ENCODE results near the gene DEAF1. TPM values are rescaled to one million over a fixed set of nuclear protein-coding genes. Genes with fewer than 3 reads are reported as not detected.

Gene DEAF1
- total RNA-seq, 6 experiments from 2014 or later, result 11.3 to 17.9 (median 14.0) TPM

- peaks cover 0 to 14% (median 5%) of the 10 kb centered on the region in 4 donors for H3K4me1 ChIP-seq
- H3K4me3 ChIP-seq, result no peak overlapping the region
- intact Hi-C loops (cut with DNase I), result no loop called here
- 67% methylated on average over 3 of the region's 14 CpGs for WGBS (ENCODE audit: insufficient coverage, low coverage, low lambda C conversion rate, missing lambda C conversion rate)
- ATAC-seq (no peak), DNase-seq (no peak)
- H3K27me3 ChIP-seq, result no peaks in the 10 kb centered on the region
- H3K9me3 ChIP-seq, result no peaks in the 10 kb centered on the region
- peaks cover 0 to under 1% (median 0%) of the 10 kb centered on the region in 4 donors for H3K36me3 ChIP-seq
- H3K27ac ChIP-seq, result no peak overlapping the region
- TF ChIP-seq CTCF (IDR thresholded peaks at IDR 0.05), result no peak
- no peak for TF ChIP-seq POLR2A (IDR thresholded peaks at IDR 0.05)
These were observed 48.8 kb downstream of the DEAF1 start for GRCh38 chr11:646214-646613.

- TF ChIP-seq POLR2A (IDR thresholded peaks at IDR 0.05) (no peak), CTCF (IDR thresholded peaks at IDR 0.05) (no peak)
- Histone ChIP-seq H3K4me1 (peaks cover 0 to 14% (median 5%) of the 10 kb centered on the region in 4 donors), H3K9me3 (no peaks in the 10 kb centered on the region), H3K36me3 (no peaks in the 10 kb centered on the region), H3K27me3 (no peaks in the 10 kb centered on the region), H3K27ac (no peak overlapping the region), H3K4me3 (no peak overlapping the region)
- no peak for ATAC-seq
- DNase-seq, result no peak
- WGBS (ENCODE audit: insufficient coverage, low coverage, low lambda C conversion rate, missing lambda C conversion rate), result 73% methylated on average over 9 of the region's 16 CpGs
- intact Hi-C loops (cut with DNase I), result no loop called here
These were observed 49.5 kb downstream of the DEAF1 start for GRCh38 chr11:645536-645935.

- no peak overlapping the region for H3K4me3 ChIP-seq
- DNase-seq (no peak), ATAC-seq (no peak)
- no peaks in the 10 kb centered on the region for H3K27me3 ChIP-seq
- no peak overlapping the region for H3K27ac ChIP-seq
- intact Hi-C loops (cut with DNase I), result no loop called here
- 40% methylated on average over 1 of the region's 50 CpGs for WGBS (ENCODE audit: insufficient coverage, low coverage, low lambda C conversion rate, missing lambda C conversion rate)
- no peaks in the 10 kb centered on the region for H3K36me3 ChIP-seq
- H3K9me3 ChIP-seq, result no peaks in the 10 kb centered on the region
- peaks cover 0 to 14% (median 5%) of the 10 kb centered on the region in 4 donors for H3K4me1 ChIP-seq
- TF ChIP-seq POLR2A (IDR thresholded peaks at IDR 0.05), result no peak
- no peak for TF ChIP-seq CTCF (IDR thresholded peaks at IDR 0.05)
These were observed 50.9 kb downstream of the DEAF1 start for GRCh38 chr11:643849-644738.

- ATAC-seq, result no peak
- no peak overlapping the region for H3K27ac ChIP-seq
- no peaks in the 10 kb centered on the region for H3K27me3 ChIP-seq
- no CpG with 5 or more reads among the region's 9 CpGs for WGBS (ENCODE audit: insufficient coverage, low coverage, low lambda C conversion rate, missing lambda C conversion rate)
- H3K9me3 ChIP-seq, result no peaks in the 10 kb centered on the region
- H3K4me3 ChIP-seq, result no peak overlapping the region
- no peaks in the 10 kb centered on the region for H3K36me3 ChIP-seq
- H3K4me1 ChIP-seq, result peaks cover 0 to 14% (median 4%) of the 10 kb centered on the region in 4 donors
- TF ChIP-seq CTCF (IDR thresholded peaks at IDR 0.05) (no peak), POLR2A (IDR thresholded peaks at IDR 0.05) (no peak)
- no peak for DNase-seq
- intact Hi-C loops (cut with DNase I), result no loop called here
These were observed 51.7 kb downstream of the DEAF1 start for GRCh38 chr11:643366-643765.

Measured in right lobe of liver (tissue), 6 donors.